ENCODE data around the gene HIRA.
"Not testable (repeated sequence)": the region's sequence is repeated elsewhere in the genome, so short reads cannot be mapped to it uniquely, and the experiment has no call there.

HIRA gene

DNA sequence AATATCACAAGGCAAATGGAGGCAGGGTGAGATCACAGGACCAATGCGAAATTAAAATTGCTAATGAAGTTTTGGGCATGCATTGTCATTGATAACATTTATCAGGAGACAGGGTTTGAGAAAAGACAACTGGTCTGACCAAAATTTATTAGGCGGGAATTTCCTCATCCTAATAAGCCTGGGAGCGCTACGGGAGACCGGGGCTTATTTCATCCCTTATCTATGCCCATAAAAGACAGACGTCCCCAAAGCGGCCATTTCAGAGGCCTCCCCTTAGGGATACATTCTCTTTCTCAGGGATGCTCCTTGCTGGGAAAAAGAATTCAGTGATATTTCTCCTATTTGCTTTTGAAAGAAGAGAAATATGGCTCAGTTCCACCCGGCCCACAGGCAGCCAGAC, 111.4 kb downstream of the HIRA start:
- not testable (repeated sequence) for DNase-seq

DNA sequence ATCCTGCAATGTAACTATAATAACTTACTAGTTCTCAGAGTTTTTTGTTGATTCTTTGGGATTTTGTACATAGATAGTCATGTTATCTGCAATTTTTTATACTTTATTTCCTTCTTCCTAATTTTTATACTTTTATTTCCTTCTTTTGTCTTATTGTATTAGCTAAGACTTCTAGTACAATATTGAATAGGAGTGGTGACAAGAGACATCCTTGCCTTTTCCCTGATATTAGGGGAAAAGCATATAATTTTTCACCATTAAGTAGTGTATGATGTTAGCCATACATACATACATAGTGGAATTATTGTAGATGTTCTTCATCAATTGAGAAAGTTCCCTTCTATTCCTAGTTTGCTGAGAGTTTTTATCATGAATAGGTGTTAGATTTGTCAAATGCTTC, 112.3 kb downstream of the HIRA start:
- no peak for DNase-seq

DNA sequence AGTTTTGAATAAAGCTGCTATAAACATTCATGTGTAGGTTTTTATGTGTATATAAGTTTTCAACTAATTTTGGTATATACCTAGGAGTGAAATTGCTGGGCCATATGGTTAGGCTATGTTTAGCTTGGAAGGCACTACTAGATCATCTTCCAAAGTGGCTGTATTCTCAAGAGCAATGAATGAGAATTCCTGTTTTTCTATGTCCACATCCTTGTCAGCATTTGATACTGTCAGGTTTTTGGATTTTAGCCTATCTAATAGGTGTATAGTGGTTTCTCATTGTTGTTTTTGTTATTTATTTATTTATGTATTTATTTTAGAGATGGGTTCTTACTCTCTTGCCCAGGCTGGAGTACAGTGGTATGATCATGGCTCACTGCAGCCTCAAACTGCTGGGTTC, 113.7 kb downstream of the HIRA start:
- DNase-seq, result no peak

DNA sequence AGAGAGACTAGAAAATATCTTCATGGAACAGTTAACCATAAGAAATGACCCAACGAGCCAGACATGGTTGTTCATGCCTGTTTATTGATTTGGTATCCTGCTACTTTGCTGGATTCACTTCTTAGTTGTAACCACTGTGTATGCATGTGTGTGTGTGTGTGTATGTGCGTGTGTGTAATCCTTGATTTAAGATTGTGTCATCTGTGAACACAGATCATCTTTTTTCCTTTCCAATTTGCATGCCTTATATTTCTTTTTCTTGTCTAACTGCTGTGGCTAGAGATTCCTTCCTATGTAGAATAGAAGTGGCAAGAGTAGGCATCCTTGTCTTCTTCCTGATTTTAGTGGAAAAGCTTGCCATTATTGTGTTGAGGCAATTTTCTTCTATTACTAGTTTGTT, 123.7 kb downstream of the HIRA start:
- DNase-seq, result no peak

DNA sequence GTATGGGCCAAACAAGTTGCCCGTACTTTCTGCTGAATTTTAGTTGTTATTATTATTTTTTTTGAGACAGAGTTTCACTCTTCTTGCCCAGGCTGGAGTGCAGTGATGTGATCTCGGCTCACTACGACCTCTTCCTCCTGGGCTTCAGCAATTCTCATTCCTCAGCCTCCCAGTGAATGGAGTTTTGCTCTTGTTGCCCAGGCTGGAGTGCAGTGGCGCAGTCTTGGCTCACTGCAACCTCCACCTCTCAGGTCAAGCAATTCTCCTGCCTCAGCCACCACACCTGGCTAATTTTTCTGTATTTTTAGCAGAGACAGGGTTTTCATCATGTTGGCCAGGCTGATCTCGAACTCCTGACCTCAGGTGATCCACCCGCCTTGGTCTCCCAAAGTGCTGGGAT, 125.0 kb downstream of the HIRA start:
- not testable (repeated sequence) for DNase-seq

DNA sequence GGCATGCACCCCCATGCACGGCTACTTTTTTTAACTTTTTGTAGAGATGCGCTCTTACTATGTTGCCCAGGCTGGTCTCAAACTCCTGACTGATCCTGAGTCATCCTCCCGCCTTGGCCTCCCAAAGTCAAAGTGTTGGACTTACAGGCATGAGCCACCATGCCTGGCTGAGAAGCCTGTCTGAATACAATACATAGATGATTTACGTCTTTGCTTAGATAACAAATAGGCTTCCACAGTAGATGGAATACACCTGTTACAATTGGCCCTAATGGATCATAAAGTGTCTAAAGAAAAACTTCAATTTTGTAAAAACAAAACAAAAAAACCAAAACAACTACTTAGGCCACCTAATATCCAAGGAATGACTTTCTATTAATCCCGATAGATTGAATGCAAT, 127.0 kb downstream of the HIRA start:
- no peak for DNase-seq

DNA sequence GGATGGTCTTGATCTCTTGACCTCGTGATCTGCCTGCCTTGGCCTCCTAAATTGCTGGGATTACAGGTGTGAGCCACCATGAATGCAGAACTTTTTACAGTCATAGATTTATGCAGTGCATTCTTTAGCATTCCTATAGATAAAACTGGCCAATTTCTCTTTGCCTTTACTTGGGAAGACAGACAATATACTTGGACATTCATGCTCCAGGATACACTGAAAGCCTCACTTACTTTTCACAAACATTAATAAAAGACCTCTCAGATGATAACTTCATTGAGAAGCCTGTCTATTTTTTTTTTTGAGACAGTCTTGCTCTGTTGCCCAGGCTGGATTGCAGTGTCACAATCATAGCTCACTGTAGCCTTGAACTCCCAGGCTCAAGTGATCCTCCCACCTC, 127.7 kb downstream of the HIRA start:
- DNase-seq, result no peak

DNA sequence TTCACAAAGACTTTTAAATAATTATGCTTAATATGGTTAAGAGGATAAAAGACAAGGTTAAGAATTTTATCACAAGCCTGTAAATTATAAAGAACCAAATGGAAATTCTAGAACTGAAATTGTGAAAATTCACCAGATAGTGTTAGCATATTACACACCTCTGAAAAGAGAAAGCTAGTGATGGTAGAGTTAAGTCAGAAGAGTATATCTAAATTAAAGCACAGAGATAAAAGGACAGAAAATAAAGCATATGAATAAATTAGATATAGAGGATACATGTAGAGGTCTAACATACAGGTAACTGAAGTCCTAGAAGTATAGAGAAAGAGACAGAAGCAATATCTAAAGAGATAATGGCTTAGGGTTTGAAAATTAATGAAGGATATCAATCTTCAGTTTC, 135.8 kb downstream of the HIRA start:
- no peak for DNase-seq

DNA sequence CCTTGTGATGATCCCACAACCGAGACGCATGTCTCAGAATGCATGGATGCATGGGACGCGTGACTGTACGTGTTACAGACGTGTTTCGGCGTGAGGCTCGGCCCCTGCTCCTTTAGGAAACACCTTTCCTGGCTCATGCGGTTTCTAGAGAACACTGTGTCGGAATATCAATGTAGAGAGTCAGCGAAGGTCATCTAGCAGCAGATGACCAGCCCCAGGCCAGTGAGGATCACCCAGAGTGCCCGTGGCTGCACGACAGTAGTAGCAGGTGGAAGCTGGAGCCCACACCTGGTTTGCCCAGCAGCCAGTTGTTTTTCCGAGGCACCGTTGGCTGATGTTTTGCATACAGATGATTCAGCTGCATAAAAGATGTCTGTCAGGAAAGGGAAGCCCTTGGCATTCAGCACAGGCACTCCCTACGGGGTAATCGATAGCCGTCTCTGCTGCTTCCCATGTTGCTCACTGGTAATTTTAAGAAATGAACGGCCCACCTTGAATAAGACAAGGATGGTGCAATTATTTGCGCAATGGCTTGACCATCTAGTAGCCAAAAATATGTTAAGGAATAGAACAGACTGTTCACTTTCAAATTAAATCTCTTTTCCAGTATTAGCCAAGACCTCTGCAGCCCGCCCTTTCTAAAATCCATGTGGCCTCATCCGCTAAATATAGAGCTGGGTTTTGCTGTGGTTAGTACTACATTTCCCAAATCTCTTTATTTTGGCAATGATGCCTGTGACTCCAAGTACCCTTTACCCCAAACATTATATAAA, 138.9 kb downstream of the HIRA start:
- DNase-seq, result peak; percentile 81 to 92

DNA sequence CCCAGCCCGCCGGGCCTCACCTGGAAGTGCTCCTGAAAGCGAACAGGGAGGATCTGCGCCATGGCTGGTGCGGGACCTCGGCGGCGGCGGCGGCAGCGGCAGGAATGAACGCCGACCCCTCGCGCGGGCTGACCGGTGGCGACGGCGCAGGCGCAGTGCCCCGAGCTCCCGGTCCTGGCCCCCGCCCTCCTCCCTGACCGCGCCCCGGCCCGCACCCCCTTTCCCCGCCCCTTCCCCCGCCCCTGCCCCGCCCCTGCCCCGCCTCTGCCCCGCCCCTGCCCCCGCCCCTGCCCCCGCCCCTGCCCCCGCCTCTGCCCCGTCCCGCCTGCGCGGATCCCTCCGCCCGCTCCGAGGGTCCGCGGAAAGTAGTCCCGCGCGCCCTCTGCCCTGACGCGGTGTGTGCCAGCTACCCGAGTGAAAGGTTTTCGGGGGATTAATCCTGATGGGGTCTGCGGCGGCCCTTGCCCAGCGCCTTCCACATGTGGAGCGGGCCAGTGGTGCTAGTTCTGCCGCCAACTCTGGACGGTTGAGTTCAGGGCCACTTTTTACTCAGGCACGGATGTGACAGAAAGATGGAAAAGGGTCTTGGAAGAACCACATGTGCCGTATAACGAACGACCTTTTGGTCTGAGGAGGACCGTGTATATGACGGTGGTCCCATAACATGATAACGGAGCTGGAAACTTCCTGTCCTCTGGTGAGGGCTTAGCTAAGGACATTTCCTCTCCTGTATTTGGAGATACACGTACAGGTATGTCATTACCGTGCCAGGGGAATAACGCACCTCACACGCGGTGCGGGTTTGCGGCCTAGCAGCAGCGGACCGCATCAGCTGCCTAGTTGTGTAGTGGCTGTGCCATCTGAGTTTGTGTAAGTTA, 139.7 kb downstream of the HIRA start, which contains the start of gene CLTCL1:
TSS of gene CLTCL1 (minus strand) at position 140 of the 878 bp plus-strand sequence. CDS start at position 62, 78 bp downstream.
- peak; percentile 55 to 76 for DNase-seq

DNA sequence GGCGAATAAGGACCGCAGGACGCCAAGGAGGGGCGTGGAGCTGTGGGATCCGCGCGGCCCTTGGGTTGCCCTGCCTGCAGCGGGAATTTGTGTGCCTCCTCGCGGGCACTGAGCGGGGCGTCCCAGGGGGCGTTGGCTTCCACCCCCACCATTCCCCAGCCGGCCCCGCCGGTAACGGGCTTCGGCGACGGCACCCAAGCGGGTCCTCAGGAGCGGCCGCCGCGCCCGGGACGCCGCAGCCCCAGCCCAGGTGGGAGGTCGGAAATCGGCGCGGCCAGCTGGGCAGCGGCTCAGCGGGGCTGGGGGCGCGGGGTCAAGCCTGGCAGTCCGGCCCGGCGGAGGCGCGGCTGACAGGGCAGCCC, 140.3 kb downstream of the HIRA start:
- DNase-seq, result peak in 1 of 2 experiments; percentile 54

DNA sequence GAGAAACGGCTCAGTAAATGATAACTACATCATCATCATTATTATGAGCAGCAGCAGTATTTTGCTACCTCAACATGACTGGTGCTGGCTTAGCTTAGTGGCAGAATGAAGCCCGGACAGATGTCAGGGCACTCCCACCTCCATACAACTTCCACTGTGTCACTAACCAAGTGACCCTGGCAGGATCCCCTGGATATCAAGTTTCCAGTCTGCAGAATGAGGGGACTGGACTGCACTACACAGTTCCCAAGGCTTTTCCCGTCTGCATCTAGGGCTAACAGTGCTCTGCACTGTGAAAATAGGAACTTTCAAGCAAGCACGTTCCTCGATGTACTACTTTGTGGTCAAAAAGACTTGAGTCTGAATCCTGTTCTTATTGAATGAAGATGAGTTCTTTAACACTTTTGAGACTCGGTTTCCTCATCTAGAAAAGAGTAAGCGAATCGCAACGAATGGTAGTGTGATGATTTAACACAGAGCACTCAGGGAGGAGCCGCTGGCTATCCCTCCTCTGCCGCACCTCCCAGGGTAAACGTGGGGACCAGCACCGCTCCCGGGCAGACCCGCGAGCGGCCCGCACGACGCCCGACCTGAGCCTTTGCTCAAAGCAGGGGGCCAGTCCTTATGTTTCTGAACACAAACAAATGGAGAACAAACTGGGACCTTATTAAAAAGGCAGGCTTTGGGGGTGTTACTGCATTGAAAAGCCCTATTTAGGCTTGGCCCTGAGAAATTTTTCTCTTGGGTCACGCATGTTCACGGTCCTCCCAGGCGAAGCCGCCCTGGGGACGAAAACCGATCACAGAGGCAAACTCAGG, 140.9 kb downstream of the HIRA start:
- DNase-seq, result no peak

DNA sequence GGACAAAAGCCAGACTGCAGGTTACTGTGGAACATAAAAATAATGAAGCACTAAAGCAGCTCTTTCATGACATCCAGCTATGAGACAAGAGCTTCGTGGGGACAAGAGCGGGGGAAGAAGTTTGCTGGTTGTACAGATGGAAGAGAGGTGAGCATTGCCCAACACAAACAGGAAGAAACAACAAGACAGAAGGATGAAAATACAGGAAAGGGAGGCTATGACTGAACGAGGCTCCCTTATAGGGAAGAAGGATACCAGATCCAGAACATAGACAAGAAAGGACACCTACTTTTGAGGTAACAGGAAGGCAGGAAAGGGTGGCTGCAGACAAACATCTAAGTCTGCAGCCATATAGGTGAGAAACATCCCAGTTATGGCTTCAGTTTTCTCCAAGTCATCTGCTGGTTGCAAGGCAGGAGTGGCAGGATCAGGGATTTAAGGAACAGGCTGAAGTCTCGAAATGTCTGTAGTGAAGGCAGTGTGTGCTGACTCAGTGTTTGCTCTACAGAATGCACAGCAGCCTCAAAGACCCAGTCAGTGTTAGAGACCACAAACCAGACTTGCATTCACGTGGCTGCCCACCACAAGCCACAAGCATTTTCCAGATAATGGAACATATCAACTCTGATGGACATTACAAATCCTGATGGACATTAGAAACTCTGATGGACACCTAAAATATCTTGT, 141.9 kb downstream of the HIRA start:
- no peak for DNase-seq

DNA sequence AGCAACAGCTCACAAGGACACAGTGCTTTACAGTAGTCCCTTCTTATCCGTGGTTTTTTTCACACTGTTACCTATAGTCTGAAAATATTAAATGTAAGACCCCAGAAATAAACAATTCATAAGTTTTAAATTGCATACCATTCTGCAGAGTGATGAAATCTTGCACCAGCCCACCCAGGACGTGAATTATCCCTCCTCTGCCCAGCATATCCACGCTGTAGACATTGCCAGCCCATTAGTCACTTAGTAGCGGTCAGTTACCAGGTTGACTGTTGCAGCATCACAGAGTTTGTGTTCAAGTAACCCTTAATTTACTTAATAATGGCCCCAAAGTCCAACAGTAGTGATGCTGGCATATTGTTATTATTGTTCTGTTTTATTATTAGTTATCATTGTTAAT, 143.6 kb downstream of the HIRA start:
- DNase-seq, result no peak

DNA sequence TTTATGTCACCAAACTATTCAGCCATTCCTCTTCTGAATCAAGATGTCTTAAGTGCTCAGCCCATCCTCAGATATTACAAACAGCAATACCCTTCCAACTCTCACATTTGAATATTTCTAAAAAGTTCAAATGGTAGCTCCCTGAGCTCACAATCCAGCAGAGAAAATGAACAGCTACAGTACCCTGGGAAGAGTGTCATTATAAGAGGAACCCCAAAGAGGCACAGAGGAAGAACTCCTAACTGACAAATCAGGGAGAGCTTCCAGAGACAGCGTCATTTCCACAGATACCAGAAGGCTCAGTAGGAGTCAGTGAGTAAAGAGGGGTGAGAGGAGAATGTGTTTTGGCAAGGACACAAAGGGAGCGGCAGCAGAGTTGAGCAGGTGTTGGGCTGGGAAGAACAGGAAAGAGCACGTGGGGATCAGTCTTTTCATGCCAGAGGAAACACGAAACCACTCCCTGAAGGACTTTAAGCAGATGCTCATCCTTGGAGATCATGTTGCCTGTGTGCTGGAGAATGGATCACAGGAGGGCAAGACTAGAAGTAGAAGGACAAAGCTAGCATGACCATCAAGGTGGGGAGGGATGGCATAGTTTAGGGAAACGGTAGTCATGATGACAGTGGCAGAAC, 144.3 kb downstream of the HIRA start:
- DNase-seq, result peak in 1 of 2 experiments; percentile 27

DNA sequence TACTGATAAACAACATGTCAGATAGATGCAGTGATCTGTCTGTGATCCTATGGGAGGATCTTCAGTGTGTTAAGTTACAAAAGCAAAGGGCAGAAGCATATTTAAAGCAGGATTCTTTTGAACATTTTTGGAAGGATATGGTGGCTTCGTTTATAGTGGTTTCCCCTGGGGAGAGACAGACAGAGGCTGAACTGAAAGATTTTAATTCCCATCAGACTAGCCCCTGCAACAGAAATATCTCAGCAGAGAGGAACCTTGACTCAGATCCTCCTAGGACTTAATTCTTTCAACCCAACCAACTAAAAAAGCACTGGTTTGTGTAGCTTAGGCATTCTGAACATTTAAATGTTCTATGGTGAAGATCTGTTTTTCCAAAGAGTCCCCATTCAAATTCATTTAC, 145.7 kb downstream of the HIRA start:
- no peak for DNase-seq
